ENCODE measurements around the gene HCN3.
"Not testable (repeated sequence)": the region's sequence is repeated elsewhere in the genome, so short reads cannot be mapped to it uniquely, and the experiment has no call there.

The HCN3 gene

GRCh38 chr1:155277070-155277901 lies at the start of gene HCN3:
HCN3 (plus strand) TSS chr1:155277463; CDS start chr1:155277591, 128 bp downstream.
- ATAC-seq (peak; percentile 76), DNase-seq (peak; percentile 98)

- DNase-seq: no peak
- ATAC-seq: no peak
These were observed 49.2 kb upstream of the HCN3 start for GRCh38 chr1:155228096-155228427.

- not testable (repeated sequence) for DNase-seq, ATAC-seq
These were observed 46.0 kb upstream of the HCN3 start for GRCh38 chr1:155231302-155231701.

- ATAC-seq, DNase-seq: not testable (repeated sequence)
These were observed 45.0 kb upstream of the HCN3 start for GRCh38 chr1:155232001-155232978.

GRCh38 chr1:155233502-155233901 lies 43.8 kb upstream of the HCN3 start:
- DNase-seq, ATAC-seq: not testable (repeated sequence)

GRCh38 chr1:155235375-155235774 lies 41.9 kb upstream of the HCN3 start:
- not testable (repeated sequence) for ATAC-seq, DNase-seq

- ATAC-seq (no peak), DNase-seq (no peak)
These were observed 40.8 kb upstream of the HCN3 start for GRCh38 chr1:155236451-155236850.

GRCh38 chr1:155241069-155241679 lies 36.1 kb upstream of the HCN3 start:
- DNase-seq (peak; percentile 65), ATAC-seq (peak; percentile 14)

GRCh38 chr1:155241841-155242264 lies 35.4 kb upstream of the HCN3 start:
- no peak for DNase-seq
- ATAC-seq: no peak

- no peak for DNase-seq
These were observed 34.4 kb upstream of the HCN3 start for GRCh38 chr1:155242805-155243358.

GRCh38 chr1:155244368-155245162 lies 32.7 kb upstream of the HCN3 start:
- DNase-seq: peak; percentile 96
- peak; percentile 96 for ATAC-seq

More at GRCh38 chr1:155242805-155243358, 34.4 kb upstream of the HCN3 start:
- no peak for ATAC-seq

GRCh38 chr1:155245163-155245524 lies 32.1 kb upstream of the HCN3 start:
- ATAC-seq (peak; percentile 19), DNase-seq (no peak)

GRCh38 chr1:155246796-155247195 lies 30.5 kb upstream of the HCN3 start:
- DNase-seq, ATAC-seq: not testable (repeated sequence)

GRCh38 chr1:155247667-155248553 lies 29.4 kb upstream of the HCN3 start:
- DNase-seq (no peak), ATAC-seq (no peak)

- DNase-seq: no peak
- peak; percentile 15 for ATAC-seq
These were observed 27.0 kb upstream of the HCN3 start for GRCh38 chr1:155250246-155250632.

GRCh38 chr1:155250633-155251449 lies 26.4 kb upstream of the HCN3 start:
- ATAC-seq (peak; percentile 95), DNase-seq (peak; percentile 99)

- no peak for ATAC-seq
- no peak for DNase-seq
These were observed 25.7 kb upstream of the HCN3 start for GRCh38 chr1:155251566-155251965.

- ATAC-seq: no peak
- no peak for DNase-seq
These were observed 24.1 kb upstream of the HCN3 start for GRCh38 chr1:155253208-155253607.

GRCh38 chr1:155253797-155254196 lies 23.5 kb upstream of the HCN3 start:
- DNase-seq: no peak
- no peak for ATAC-seq
